CD4-positive, alpha-beta T cell treated with Interferon gamma for 1 hour (primary cell): ENCODE measurements around the gene TRAPPC8.
"Not testable (repeated sequence)": the region's sequence is repeated elsewhere in the genome, so short reads cannot be mapped to it uniquely, and the experiment has no call there.

Experiments
- DNase-seq: peaks from one replicate; pipeline ENCODE4 v3.0.0-alpha.2; 2020

Gene TRAPPC8

GRCh38 chr18:31860488-31860887 lies 82.4 kb downstream of the TRAPPC8 start:
- DNase-seq, result no peak

GRCh38 chr18:31857526-31858106 lies 85.3 kb downstream of the TRAPPC8 start:
- DNase-seq, result no peak

GRCh38 chr18:31850844-31851243 lies 92.1 kb downstream of the TRAPPC8 start:
- no peak for DNase-seq

GRCh38 chr18:31840499-31840898 lies 102.4 kb downstream of the TRAPPC8 start:
- DNase-seq, result no peak

GRCh38 chr18:31837879-31838278 lies 105.0 kb downstream of the TRAPPC8 start:
- no peak for DNase-seq

GRCh38 chr18:31835528-31836133 lies 107.3 kb downstream of the TRAPPC8 start:
- no peak for DNase-seq

GRCh38 chr18:31831903-31832302 lies 111.0 kb downstream of the TRAPPC8 start:
- no peak for DNase-seq

GRCh38 chr18:31830686-31831085 lies 112.2 kb downstream of the TRAPPC8 start:
- no peak for DNase-seq

GRCh38 chr18:31828613-31829012 lies 114.3 kb downstream of the TRAPPC8 start:
- DNase-seq, result no peak

GRCh38 chr18:31826673-31827325 lies 116.1 kb downstream of the TRAPPC8 start:
- not testable (repeated sequence) for DNase-seq

GRCh38 chr18:31825772-31826171 lies 117.2 kb downstream of the TRAPPC8 start:
- no peak for DNase-seq

- no peak for DNase-seq
Observed at GRCh38 chr18:31821545-31822171, 121.3 kb downstream of the TRAPPC8 start.

- no peak for DNase-seq
Observed at GRCh38 chr18:31819925-31820229, 123.1 kb downstream of the TRAPPC8 start.

GRCh38 chr18:31819106-31819924 lies 123.6 kb downstream of the TRAPPC8 start:
- no peak for DNase-seq

- no peak for DNase-seq
Observed at GRCh38 chr18:31814132-31814531, 128.8 kb downstream of the TRAPPC8 start.

- not testable (repeated sequence) for DNase-seq
Observed at GRCh38 chr18:31810336-31811130, 132.4 kb downstream of the TRAPPC8 start.

GRCh38 chr18:31809049-31809448 lies 133.9 kb downstream of the TRAPPC8 start:
- not testable (repeated sequence) for DNase-seq

GRCh38 chr18:31801078-31801477 lies 141.8 kb downstream of the TRAPPC8 start:
- no peak for DNase-seq

- DNase-seq, result not testable (repeated sequence)
Observed at GRCh38 chr18:31799257-31799656, 143.7 kb downstream of the TRAPPC8 start.

- DNase-seq, result no peak
Observed at GRCh38 chr18:31798399-31798798, 144.5 kb downstream of the TRAPPC8 start.

GRCh38 chr18:31795747-31796146 lies 147.2 kb downstream of the TRAPPC8 start:
- DNase-seq, result no peak

GRCh38 chr18:31793531-31793930 lies 149.4 kb downstream of the TRAPPC8 start:
- DNase-seq, result no peak

- no peak for DNase-seq
Observed at GRCh38 chr18:31792580-31792911, 150.4 kb downstream of the TRAPPC8 start.
